Measurements from ENCODE around the gene ZFYVE1.
"Not testable (repeated sequence)": the region's sequence is repeated elsewhere in the genome, so short reads cannot be mapped to it uniquely, and the experiment has no call there.

The ZFYVE1 gene

GRCh38 chr14:73026845-73027542 is at the start of gene ZFYVE1:
Gene ZFYVE1, minus strand, starts transcription at chr14:73027106. Its CDS starts 2,598 bp downstream, at chr14:73024508.
- DNase-seq = peak; percentile 41

GRCh38 chr14:73069585-73069984 is 42.7 kb upstream of the ZFYVE1 start:
- DNase-seq = no peak

- no peak for DNase-seq
Measured at GRCh38 chr14:73058922-73059673, 32.2 kb upstream of the ZFYVE1 start.

GRCh38 chr14:73058224-73058921 is 31.5 kb upstream of the ZFYVE1 start, which contains the start of gene RBM25:
Gene RBM25, plus strand, starts transcription at chr14:73058534. Its CDS starts 13,108 bp downstream, at chr14:73071642.
- peak; percentile 45 for DNase-seq

GRCh38 chr14:73057944-73058223 is 31.0 kb upstream of the ZFYVE1 start:
- DNase-seq = no peak

- no peak for DNase-seq
Measured at GRCh38 chr14:73055251-73055650, 28.3 kb upstream of the ZFYVE1 start.

GRCh38 chr14:73049428-73049827 is 22.5 kb upstream of the ZFYVE1 start:
- no peak for DNase-seq

- DNase-seq = no peak
Measured at GRCh38 chr14:73047808-73048207, 20.9 kb upstream of the ZFYVE1 start.

GRCh38 chr14:73036706-73037450 is 10.0 kb upstream of the ZFYVE1 start:
- DNase-seq = not testable (repeated sequence)

GRCh38 chr14:73027984-73028383 is 1.1 kb upstream of the ZFYVE1 start:
- no peak for DNase-seq

- no peak for DNase-seq
Measured at GRCh38 chr14:73027546-73027945, 640 bp upstream of the ZFYVE1 start.

- no peak for DNase-seq
Measured at GRCh38 chr14:73026243-73026844, 562 bp downstream of the ZFYVE1 start.

GRCh38 chr14:73025544-73025943 is 1.4 kb downstream of the ZFYVE1 start:
- DNase-seq = no peak

GRCh38 chr14:73022051-73022450 is 4.9 kb downstream of the ZFYVE1 start:
- no peak for DNase-seq

- DNase-seq = not testable (repeated sequence)
Measured at GRCh38 chr14:73016011-73016410, 10.9 kb downstream of the ZFYVE1 start.

- not testable (repeated sequence) for DNase-seq
Measured at GRCh38 chr14:73015552-73015951, 11.4 kb downstream of the ZFYVE1 start.

GRCh38 chr14:73014105-73014504 is 12.8 kb downstream of the ZFYVE1 start:
- no peak for DNase-seq

GRCh38 chr14:73011189-73011588 is 15.7 kb downstream of the ZFYVE1 start:
- DNase-seq = not testable (repeated sequence)

GRCh38 chr14:73008501-73008900 is 18.4 kb downstream of the ZFYVE1 start:
- no peak for DNase-seq

GRCh38 chr14:73007835-73008234 is 19.1 kb downstream of the ZFYVE1 start:
- no peak for DNase-seq

GRCh38 chr14:73004641-73005040 is 22.3 kb downstream of the ZFYVE1 start:
- not testable (repeated sequence) for DNase-seq

GRCh38 chr14:73003681-73004080 is 23.2 kb downstream of the ZFYVE1 start:
- no peak for DNase-seq

GRCh38 chr14:73000073-73000472 is 26.8 kb downstream of the ZFYVE1 start:
- no peak for DNase-seq
